Iris pigment epithelial cell (primary cell): ENCODE data around the gene GALNT18.
A peak's percentile ranks its signal among the peaks of the same experiment; 100 is the strongest.

Experiments used
- DNase-seq: peaks from one replicate; pipeline ENCODE4 v3.0.0-alpha.2; 2011; ENCODE audit warnings: low read depth

Gene GALNT18

GRCh38 chr11:11432621-11433319, 189.0 kb downstream of the GALNT18 start:
- no peak for DNase-seq

GRCh38 chr11:11430431-11430830, 191.4 kb downstream of the GALNT18 start:
- no peak for DNase-seq

GRCh38 chr11:11428714-11429113, 193.1 kb downstream of the GALNT18 start:
- no peak for DNase-seq

- no peak for DNase-seq
Observed at GRCh38 chr11:11427542-11427941, 194.3 kb downstream of the GALNT18 start.

- DNase-seq = no peak
Observed at GRCh38 chr11:11427140-11427539, 194.7 kb downstream of the GALNT18 start.

- no peak for DNase-seq
Observed at GRCh38 chr11:11426226-11426952, 195.4 kb downstream of the GALNT18 start.

GRCh38 chr11:11425806-11426205, 196.0 kb downstream of the GALNT18 start:
- DNase-seq = no peak

GRCh38 chr11:11424688-11425087, 197.1 kb downstream of the GALNT18 start:
- DNase-seq = no peak

- DNase-seq = no peak
Observed at GRCh38 chr11:11422411-11423128, 199.2 kb downstream of the GALNT18 start.

- DNase-seq = no peak
Observed at GRCh38 chr11:11421509-11421908, 200.3 kb downstream of the GALNT18 start.

GRCh38 chr11:11420899-11421285, 200.9 kb downstream of the GALNT18 start:
- DNase-seq = no peak

- no peak for DNase-seq
Observed at GRCh38 chr11:11420191-11420898, 201.5 kb downstream of the GALNT18 start.

GRCh38 chr11:11419747-11420146, 202.1 kb downstream of the GALNT18 start:
- DNase-seq = no peak

- peak; percentile 46 for DNase-seq
Observed at GRCh38 chr11:11416917-11417316, 204.9 kb downstream of the GALNT18 start.

GRCh38 chr11:11416502-11416901, 205.3 kb downstream of the GALNT18 start:
- DNase-seq = peak; percentile 11

- DNase-seq = no peak
Observed at GRCh38 chr11:11415901-11416300, 205.9 kb downstream of the GALNT18 start.

- no peak for DNase-seq
Observed at GRCh38 chr11:11414996-11415395, 206.8 kb downstream of the GALNT18 start.

GRCh38 chr11:11413776-11414175, 208.0 kb downstream of the GALNT18 start:
- DNase-seq = no peak

- DNase-seq = no peak
Observed at GRCh38 chr11:11411401-11411985, 210.3 kb downstream of the GALNT18 start.

- DNase-seq = no peak
Observed at GRCh38 chr11:11409901-11410300, 211.9 kb downstream of the GALNT18 start.

- no peak for DNase-seq
Observed at GRCh38 chr11:11409224-11409623, 212.6 kb downstream of the GALNT18 start.
